ENCODE results near the gene FAM120B.

DNA sequence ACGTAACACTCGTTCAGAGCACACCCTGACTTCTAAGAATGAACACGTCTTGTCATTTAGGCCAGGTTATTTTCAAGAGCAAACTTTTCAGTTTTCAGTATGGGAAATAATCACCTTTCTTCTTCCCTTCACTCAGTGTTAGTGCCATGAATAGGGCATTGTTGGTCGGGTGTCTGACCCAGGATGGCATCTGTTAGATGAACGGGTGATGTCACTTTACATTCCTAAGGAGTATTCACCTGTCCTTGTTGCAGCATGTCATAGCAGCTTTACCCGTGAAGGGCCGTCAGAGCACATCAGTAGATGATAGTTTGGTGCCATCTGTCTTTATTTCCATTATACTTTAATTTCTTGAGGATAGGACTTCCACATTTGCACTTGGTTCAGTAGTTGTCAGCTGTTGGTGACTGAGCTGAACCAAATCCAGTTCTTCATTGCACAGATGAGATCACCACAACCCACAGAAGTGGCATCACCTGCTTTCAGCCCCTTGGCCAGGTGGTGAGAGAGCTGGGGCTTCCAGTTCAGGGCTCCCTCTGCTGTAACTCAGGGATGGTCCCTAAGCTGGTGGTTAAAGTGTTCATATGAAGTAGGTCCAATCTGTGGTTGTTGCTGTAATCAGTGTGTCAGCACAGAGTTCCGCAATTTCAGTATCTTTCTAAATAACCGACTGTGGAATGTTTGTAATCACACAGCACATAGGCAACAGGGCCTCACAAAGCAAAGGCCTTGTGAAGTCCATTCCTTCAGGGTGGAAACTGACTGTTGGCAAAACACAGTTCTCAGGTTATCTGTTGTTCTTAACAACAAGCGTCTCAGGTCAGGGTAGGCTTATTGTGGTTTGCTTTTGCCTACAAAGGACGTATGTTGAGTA, 68.2 kb downstream of the FAM120B start:
- TF ChIP-seq, protein P1, sequence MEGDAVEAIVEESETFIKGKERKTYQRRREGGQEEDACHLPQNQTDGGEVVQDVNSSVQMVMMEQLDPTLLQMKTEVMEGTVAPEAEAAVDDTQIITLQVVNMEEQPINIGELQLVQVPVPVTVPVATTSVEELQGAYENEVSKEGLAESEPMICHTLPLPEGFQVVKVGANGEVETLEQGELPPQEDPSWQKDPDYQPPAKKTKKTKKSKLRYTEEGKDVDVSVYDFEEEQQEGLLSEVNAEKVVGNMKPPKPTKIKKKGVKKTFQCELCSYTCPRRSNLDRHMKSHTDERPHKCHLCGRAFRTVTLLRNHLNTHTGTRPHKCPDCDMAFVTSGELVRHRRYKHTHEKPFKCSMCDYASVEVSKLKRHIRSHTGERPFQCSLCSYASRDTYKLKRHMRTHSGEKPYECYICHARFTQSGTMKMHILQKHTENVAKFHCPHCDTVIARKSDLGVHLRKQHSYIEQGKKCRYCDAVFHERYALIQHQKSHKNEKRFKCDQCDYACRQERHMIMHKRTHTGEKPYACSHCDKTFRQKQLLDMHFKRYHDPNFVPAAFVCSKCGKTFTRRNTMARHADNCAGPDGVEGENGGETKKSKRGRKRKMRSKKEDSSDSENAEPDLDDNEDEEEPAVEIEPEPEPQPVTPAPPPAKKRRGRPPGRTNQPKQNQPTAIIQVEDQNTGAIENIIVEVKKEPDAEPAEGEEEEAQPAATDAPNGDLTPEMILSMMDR (IDR thresholded peaks at IDR 0.05; ENCODE audit: borderline replicate concordance, extremely low read depth, low read length, poor library complexity, severe bottlenecking), result no peak
- TF ChIP-seq EZH2 (IDR thresholded peaks at IDR 0.05; ENCODE audit: borderline replicate concordance, low read depth, low read length, severe bottlenecking), result no peak
